Colonic mucosa (tissue), 4 donors: Measurements from ENCODE around the gene EFCAB8. TPM values are rescaled to one million over a fixed set of nuclear protein-coding genes. Genes with fewer than 3 reads are reported as not detected.

Experiments
- DNase-seq: peaks from one replicate; pipeline ENCODE4 v3.0.0-alpha.2; 2020
- H3K27ac ChIP-seq: fragments of 200-600 bp; one replicate; pipeline ENCODE4 v1.8.0; 2021
- H3K27me3 ChIP-seq: fragments of 200-600 bp; one replicate; pipeline ENCODE4 v1.8.0; 2021
- H3K36me3 ChIP-seq: fragments of 200-600 bp; one replicate; pipeline ENCODE4 v1.8.0; 2021
- H3K4me1 ChIP-seq: fragments of 200-600 bp; one replicate; pipeline ENCODE4 v1.8.0; 2021; ENCODE audit warnings: mild to moderate bottlenecking
- H3K4me3 ChIP-seq: fragments of 200-600 bp; one replicate; pipeline ENCODE4 v1.8.0; 2021
- H3K9ac ChIP-seq, 2 donors: one replicate each; pipeline ENCODE4 v1.7.0; 2013; ENCODE audit warnings: control low read depth in 2 of 2, low read depth in 2 of 2, low read length in 2 of 2
- H3K9me3 ChIP-seq: fragments of 200-600 bp; one replicate; pipeline ENCODE4 v1.8.0; 2021
- CTCF ChIP-seq: fragments of 200-600 bp; IDR thresholded peaks from one replicate; pipeline ENCODE4 v1.8.0; 2022; ENCODE audit warnings: antibody characterized with exemption, mild to moderate bottlenecking
- intact Hi-C: fragments of 100-400 bp; cut with DNase I; formaldehyde crosslinking; loops from one replicate; pipeline ENCODE4 v1.14.1; 2022
- total RNA-seq, 2 donors: library from RNA; stranded (reverse); fragmentation: NEBNext Ultra II Directional in 1 of 2; extraction: Animal tissue kit (Norgen Biotek cat#: 25700) in 1 of 2; gene quantifications; one replicate each; pipeline ENCODE4 v1.2.1, GENCODE V29; 2021
- donor health status: healthy.
- donor health status: DM: no; HTN: no; CAD: no.
- donor health status: DM: no; HTN: no; CAD: no.

Gene EFCAB8
- total RNA-seq, 2 donors from 2014 or later = 0.11 to 0.72 TPM

GRCh38 chr20:33010674-33011449 lies 152.1 kb downstream of the EFCAB8 start:
- intact Hi-C loops = no loop called here
- Histone ChIP-seq H3K4me3 (no peak overlapping the region), H3K9me3 (no peaks in the 10 kb centered on the region), H3K4me1 (no peaks in the 10 kb centered on the region), H3K36me3 (no peaks in the 10 kb centered on the region), H3K9ac (no peak overlapping the region), H3K27ac (no peak overlapping the region), H3K27me3 (no peaks in the 10 kb centered on the region)
- TF ChIP-seq CTCF = no peak
- no peak for DNase-seq

Other genes starting within 250 kb of the EFCAB8 start
- not detected for gene C20orf203, start 185.0 kb upstream of the EFCAB8 start, total RNA-seq
- 10 to 100 TPM; 28.9 to 43.8 TPM for gene COMMD7, start 115.5 kb upstream of the EFCAB8 start, total RNA-seq
- gene DNMT3B, start 96.5 kb upstream of the EFCAB8 start, total RNA-seq = 1 to 10 TPM in 1 of 2 donors, under 1 TPM in 1; 0.80 to 3.3 TPM
- gene MAPRE1, start 39.0 kb upstream of the EFCAB8 start, total RNA-seq = 100 to 1,000 TPM in 1 of 2 donors, 10 to 100 TPM in 1; 88.7 to 101 TPM
- gene SUN5, start 145.5 kb downstream of the EFCAB8 start, total RNA-seq = not detected
- under 1 TPM in 1 of 2 donors, not detected in 1; 0.35 TPM for gene BPIFB2, start 148.8 kb downstream of the EFCAB8 start, total RNA-seq
- gene BPIFB6, start 172.7 kb downstream of the EFCAB8 start, total RNA-seq = not detected
- not detected for gene BPIFB3, start 195.0 kb downstream of the EFCAB8 start, total RNA-seq
- gene BPIFB4, start 220.7 kb downstream of the EFCAB8 start, total RNA-seq = not detected